GM18861 (cell line): ENCODE data around the gene SSH2.
"Not testable (repeated sequence)": the region's sequence is repeated elsewhere in the genome, so short reads cannot be mapped to it uniquely, and the experiment has no call there.

Experiments
- ATAC-seq: cut with Tn5 transposase; IDR thresholded peaks from one replicate; pipeline ENCODE4 v1.9.1; 2021; ENCODE audit not compliant: unreplicated experiment

Gene SSH2

DNA sequence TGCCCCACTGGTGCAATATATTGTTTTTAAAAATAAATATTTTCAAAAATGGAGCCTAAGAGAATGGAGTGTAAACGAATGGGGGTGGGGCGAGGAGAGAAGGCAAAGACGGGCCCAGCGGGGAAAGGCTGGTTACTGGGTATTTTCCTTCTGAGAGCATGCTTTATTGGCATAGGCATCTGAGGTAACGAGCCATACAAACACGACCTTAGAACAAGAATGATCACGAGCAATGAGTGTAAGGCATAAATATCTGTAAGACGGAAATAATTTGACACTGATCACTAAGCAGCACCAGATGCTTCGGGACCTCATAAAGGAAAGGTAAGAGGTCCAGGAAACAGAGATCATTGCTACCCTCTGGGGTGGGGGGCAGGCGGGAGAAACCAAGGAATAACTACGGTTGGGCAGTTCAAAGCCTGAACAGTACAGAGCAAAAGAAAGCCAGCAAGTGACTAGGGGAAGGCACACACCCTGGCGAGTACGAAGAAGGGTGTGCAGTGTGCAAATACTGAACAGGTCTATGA, 959 bp downstream of the SSH2 start:
- no peak for ATAC-seq

GRCh38 chr17:29927546-29927945, 2.5 kb downstream of the SSH2 start:
- ATAC-seq = no peak

- no peak for ATAC-seq
These were observed 5.2 kb downstream of the SSH2 start for GRCh38 chr17:29924786-29925185.

GRCh38 chr17:29918922-29919856, 10.8 kb downstream of the SSH2 start:
- ATAC-seq = no peak

- ATAC-seq = no peak
These were observed 12.0 kb downstream of the SSH2 start for GRCh38 chr17:29918016-29918415.

GRCh38 chr17:29914819-29915537, 15.1 kb downstream of the SSH2 start:
- no peak for ATAC-seq

DNA sequence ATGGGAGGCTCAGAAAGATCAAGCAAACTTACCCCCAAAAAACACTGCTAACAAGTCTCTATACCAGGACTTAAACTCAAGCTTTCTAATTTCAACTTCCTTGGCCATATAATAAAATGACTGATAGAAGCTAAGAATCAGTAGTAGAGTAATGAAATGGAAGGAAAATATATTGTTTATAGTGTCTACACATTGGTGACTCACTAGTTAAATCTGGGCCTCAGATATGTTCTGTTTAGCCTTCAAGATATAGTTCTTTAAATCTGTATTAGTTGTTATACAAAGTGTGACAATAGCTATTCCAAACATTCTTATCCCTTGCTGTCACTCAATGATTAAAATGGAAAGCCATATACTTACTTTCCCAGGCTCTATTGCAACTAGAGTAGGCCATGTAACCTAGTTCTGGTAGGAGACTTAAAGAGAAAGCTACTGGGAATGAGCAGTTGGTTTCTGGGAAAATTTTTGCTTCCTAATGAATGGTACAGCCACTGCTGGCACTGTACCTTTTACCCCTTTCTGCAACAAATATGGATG, 18.3 kb downstream of the SSH2 start:
- ATAC-seq = no peak

DNA sequence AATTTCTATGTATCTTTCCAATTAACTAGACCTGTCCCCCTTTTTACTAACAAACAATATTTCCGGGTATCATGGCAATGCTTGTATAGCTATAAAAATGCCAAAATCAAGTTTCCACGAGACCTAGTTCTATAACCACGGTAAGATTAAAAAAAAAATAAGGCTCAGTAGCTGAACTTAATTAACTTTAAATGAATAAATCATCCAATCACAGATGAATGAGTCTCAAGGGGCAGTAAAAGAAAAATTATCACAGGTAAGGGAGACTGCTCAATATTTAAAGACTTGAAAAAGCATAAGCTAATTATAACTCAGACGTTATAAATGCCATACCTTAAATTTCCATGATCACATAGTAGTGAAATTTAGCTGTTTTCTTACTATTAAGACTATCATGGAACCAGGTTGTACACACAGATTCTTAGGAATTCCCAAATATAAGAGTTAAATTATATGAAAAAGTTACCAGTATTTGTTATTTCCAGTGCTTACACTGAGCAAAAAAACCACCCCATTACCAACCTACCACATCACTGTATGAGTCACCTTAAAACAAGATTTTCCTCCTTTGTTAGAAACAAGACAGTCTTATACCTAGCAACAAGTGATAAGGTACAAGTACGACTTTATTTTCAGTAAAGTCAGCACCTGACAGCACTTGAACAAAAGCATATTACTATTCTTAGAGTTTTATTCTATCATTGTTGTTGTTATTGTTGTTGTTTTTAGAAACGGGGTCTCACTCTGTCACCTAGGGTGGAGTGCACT, 20.6 kb downstream of the SSH2 start:
- ATAC-seq = no peak

DNA sequence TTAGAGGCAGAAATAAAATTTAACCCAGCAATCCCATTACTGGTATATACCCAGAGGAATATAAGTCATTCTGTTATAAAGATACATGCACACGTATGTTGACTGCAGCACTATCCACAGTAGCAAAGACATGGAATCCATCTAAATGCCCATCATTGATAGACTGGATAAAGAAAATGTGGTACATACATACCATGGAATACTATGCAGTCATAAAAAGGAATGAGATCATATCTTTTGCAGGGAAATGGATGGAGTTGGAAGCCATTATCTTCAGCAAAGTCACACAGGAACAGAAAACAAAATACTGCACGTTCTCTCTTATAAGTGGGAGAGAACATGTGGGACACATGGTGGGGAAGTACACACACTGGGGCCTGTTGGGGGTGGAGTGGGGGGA, 23.1 kb downstream of the SSH2 start:
- no peak for ATAC-seq

DNA sequence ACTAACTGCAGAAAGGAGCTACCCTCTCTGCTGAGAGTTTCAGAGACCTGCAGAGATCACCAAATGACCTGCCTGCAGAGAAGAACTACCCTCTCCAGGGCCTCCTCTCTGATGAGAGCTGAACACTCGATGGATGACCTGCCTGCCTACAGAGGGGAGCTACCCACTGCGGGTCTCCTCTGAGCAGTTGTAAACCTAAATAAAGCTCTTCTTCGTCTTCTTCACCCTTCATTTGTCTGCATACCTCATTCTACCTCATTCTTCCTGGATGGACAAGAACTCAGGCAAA, 24.2 kb downstream of the SSH2 start:
- no peak for ATAC-seq

GRCh38 chr17:29905086-29905878, 24.7 kb downstream of the SSH2 start:
- ATAC-seq = no peak

DNA sequence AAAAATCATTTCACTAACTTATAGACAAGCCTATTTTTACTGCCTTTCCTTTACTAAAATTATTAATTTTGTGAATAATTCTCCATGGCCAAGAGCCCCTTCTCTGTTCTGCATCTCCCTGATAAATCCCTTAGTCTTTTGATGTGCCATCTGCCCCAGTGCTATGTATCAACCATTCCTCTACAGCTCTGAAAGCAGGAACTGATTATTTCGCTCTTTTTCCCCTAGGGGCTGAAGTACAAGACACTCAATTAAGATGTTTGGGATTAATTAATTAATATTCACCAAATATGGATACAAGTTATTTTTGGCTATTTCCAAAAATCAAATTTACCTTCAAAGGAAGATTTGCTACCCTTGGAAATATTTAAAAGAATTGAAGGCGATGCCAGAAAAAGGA, 26.6 kb downstream of the SSH2 start:
- no peak for ATAC-seq

- ATAC-seq = not testable (repeated sequence)
These were observed 32.9 kb downstream of the SSH2 start for GRCh38 chr17:29897136-29897535.

DNA sequence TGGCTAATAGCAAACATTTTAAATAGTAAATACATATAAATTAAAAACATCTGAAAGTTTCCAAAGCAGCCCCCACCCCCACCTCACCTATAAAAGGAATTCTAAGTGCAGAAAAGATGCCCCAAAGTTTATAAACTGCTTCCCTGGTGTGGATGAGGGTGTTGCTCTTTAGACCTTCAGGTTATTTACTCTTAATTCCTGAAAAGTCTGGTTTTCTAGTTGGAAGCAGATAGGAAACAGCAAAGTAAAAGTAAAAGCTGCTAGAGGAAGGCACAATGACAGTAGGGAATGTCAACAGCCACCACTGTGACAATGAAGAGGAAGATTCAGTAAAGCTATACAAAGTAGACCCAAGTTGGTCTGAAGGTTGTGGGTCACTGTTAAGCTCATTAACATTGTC, 37.8 kb downstream of the SSH2 start:
- no peak for ATAC-seq

- no peak for ATAC-seq
These were observed 38.9 kb downstream of the SSH2 start for GRCh38 chr17:29891131-29891530.

- no peak for ATAC-seq
These were observed 44.9 kb downstream of the SSH2 start for GRCh38 chr17:29885031-29885640.

- ATAC-seq = no peak
These were observed 46.5 kb downstream of the SSH2 start for GRCh38 chr17:29883497-29883896.

DNA sequence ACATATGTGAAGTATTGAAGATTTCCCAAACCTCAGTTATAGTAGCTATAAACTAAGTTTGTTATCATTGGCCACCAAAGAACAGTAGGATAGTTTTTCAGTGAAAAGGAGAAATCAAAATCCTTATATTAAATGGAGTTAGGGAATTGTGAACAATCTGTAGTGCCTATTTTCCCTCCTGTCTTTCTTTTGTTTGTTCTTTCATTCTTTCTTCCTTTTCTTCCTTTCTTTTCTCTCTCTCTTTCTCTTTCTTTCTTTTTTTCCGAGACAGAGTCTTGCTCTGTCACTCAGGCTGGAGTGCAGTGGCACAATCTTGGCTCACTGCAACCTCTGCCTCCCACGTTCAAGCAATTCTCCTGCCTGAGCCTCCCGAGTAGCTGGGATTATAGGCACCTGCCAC, 48.8 kb downstream of the SSH2 start:
- ATAC-seq = no peak

DNA sequence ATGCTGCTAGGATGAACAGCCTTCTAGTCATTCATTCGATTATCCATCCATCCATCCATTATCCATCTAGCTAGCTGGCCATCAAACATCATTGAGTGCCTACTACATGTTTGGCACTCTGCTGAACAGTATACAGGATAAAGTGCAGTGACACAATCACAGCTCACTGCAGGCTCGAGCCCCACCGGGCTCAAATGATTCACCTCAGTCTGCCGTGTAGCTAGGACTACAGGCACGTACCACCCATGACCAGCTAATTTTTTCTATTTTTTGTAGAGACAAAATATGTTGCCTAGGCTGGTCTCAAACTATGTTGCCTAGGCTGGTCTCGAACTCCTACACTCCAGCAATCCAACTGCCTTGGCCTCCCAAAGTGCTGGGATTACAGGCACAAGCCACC, 50.0 kb downstream of the SSH2 start:
- no peak for ATAC-seq
